ENCODE data around the gene TRMT112.

TRMT112 gene

DNA sequence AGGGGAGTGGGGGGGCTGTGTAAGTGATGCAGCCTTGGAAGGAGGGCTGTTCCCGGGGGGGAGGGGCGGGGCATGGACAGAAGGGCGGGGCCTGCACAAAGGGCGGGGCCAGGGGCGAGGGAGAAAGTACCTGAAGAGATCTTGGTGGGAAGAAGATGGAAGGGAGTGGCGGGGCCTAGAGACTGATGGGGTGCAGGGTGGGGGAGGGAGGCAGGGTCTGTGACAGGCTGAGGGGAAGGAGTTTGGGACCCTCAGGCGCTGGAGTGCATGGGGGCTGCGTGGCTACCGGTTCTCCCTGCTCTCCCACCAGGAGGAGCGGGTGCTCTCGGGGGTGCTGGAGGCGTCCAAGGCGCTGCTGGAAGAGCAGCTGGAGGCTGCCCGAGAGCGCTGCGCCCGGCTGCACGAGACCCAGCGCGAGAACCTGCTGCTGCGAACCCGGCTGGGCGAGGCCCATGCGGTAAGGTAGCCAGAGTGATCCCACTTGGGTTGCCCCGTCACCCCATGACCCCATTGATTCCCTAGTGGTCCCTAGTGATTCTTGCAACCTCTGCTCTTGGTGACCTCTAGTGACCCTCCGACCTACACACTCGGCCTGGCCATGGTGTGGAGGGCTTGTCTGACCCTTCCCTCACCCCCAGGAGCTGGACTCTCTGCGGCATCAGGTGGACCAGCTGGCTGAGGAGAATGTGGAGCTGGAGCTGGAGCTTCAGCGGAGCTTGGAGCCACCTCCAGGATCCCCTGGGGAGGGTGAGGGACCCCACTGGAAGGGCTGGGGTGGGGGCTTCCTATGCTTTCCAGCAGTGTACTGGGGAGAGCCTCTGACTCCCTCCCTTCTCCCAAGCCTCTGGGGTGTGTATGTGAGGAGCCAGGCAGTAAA lies 25.7 kb upstream of the TRMT112 start:
- no peak for DNase-seq
- H3F3A ChIP-seq (ENCODE audit: insufficient read depth, low read length): peaks cover 9% of the 10 kb centered on the region
- H3K9ac ChIP-seq (ENCODE audit: low read length): no peak overlapping the region
- H4K20me1 ChIP-seq (ENCODE audit: insufficient read depth, low read length): no peaks in the 10 kb centered on the region
- H3K36me3 ChIP-seq (replicated peaks; ENCODE audit: insufficient read depth, low read length): no peaks in the 10 kb centered on the region
- no peaks in the 10 kb centered on the region for H3K9me2 ChIP-seq (replicated peaks; ENCODE audit: insufficient read depth, low read length)
- H2AFZ ChIP-seq (ENCODE audit: low read length): no peak overlapping the region
- H3K4me3 ChIP-seq (ENCODE audit: low read length): no peak overlapping the region
- H3K9me3 ChIP-seq (replicated peaks; ENCODE audit: insufficient read depth, low read length): no peaks in the 10 kb centered on the region
- H3K4me1 ChIP-seq (ENCODE audit: low read length): peaks cover 7% of the 10 kb centered on the region
- no peak overlapping the region for H3K4me2 ChIP-seq (ENCODE audit: low read depth, low read length)
- H3K79me2 ChIP-seq (ENCODE audit: low read length): peaks cover 39% of the 10 kb centered on the region
- TF ChIP-seq EZH2 (optimal IDR thresholded peaks at IDR 0.05; ENCODE audit: low read depth, low read length) (no peak), EZH2phosphoT487 (IDR thresholded peaks at IDR 0.05; ENCODE audit: low read length) (no peak)
- TF ChIP-seq, protein P1, sequence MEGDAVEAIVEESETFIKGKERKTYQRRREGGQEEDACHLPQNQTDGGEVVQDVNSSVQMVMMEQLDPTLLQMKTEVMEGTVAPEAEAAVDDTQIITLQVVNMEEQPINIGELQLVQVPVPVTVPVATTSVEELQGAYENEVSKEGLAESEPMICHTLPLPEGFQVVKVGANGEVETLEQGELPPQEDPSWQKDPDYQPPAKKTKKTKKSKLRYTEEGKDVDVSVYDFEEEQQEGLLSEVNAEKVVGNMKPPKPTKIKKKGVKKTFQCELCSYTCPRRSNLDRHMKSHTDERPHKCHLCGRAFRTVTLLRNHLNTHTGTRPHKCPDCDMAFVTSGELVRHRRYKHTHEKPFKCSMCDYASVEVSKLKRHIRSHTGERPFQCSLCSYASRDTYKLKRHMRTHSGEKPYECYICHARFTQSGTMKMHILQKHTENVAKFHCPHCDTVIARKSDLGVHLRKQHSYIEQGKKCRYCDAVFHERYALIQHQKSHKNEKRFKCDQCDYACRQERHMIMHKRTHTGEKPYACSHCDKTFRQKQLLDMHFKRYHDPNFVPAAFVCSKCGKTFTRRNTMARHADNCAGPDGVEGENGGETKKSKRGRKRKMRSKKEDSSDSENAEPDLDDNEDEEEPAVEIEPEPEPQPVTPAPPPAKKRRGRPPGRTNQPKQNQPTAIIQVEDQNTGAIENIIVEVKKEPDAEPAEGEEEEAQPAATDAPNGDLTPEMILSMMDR (IDR thresholded peaks at IDR 0.05; ENCODE audit: low read length): no peak
- H3K27me3 ChIP-seq (replicated peaks; ENCODE audit: insufficient read depth, low read length): no peaks in the 10 kb centered on the region
- H3K27ac ChIP-seq (ENCODE audit: low read length): no peak overlapping the region

DNA sequence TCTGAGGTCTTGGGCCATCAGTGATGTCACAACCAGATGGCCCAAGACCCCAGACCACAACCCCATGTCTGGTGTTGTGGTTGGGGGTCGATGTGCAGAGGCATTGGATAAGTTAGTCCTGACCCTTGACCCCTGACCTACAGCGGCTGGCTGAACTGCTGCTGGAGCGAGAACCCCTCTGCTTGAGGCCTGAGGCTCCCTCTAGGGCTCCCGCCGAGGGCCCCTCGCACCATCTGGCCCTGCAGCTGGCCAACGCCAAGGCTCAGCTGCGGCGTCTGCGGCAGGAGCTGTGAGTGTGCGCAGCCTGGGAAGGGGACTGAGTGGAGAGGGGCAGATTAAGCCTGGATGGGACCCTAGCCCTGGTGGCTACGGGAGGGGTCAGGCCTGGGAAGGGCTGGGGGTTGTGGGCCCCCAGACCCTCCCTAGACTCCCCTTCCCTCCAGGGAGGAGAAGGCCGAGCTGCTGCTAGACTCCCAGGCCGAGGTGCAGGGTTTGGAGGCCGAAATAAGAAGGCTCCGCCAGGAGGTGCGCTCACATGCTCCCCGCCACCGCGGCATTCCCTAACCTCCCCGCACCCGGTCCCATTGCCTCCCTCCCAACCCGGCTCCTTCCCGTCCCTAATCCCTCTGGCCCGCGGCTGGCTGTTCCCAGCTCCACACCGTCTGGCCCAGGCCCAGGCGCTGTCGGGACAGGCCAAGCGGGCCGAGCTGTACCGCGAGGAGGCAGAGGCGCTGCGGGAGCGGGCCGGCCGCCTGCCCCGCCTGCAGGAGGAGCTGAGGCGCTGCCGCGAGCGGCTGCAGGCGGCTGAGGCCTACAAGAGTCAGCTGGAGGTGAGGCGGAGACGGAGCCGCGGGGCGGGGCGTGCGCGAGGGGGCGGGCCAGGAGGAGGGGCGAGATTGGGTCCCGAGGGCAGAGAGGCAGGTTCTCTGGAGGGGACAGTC lies 24.8 kb upstream of the TRMT112 start:
- DNase-seq: peak; percentile 91
- TF ChIP-seq EZH2phosphoT487 (IDR thresholded peaks at IDR 0.05; ENCODE audit: low read length) (no peak), EZH2 (optimal IDR thresholded peaks at IDR 0.05; ENCODE audit: low read depth, low read length) (no peak)
- TF ChIP-seq, protein P1 (IDR thresholded peaks at IDR 0.05; ENCODE audit: low read length): peak; percentile 41

DNA sequence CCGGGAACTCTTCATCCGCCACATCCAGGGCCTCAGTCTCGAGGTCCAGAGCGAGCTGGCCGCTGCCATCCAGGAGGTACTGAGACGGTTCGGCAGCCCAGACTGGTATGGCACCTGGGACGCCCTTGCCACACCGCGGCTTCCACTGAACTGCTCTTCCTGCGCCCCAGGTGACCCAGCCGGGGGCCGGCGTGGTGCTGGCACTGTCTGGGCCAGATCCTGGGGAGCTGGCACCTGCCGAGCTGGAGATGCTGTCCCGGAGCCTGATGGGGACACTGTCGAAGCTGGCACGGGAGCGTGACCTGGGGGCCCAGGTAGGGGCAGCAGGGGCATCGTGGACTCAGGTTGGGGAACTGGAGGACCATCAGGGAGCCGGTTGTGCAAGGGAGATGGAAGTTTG lies 24.1 kb upstream of the TRMT112 start:
- Histone ChIP-seq H3K9me2 (replicated peaks; ENCODE audit: insufficient read depth, low read length) (no peaks in the 10 kb centered on the region), H4K20me1 (ENCODE audit: insufficient read depth, low read length) (no peaks in the 10 kb centered on the region), H3F3A (ENCODE audit: insufficient read depth, low read length) (peaks cover 9% of the 10 kb centered on the region), H3K9me3 (replicated peaks; ENCODE audit: insufficient read depth, low read length) (no peaks in the 10 kb centered on the region), H3K27ac (ENCODE audit: low read length) (no peak overlapping the region), H2AFZ (ENCODE audit: low read length) (no peak overlapping the region), H3K79me2 (ENCODE audit: low read length) (peaks cover 39% of the 10 kb centered on the region), H3K4me1 (ENCODE audit: low read length) (peaks cover 7% of the 10 kb centered on the region), H3K27me3 (replicated peaks; ENCODE audit: insufficient read depth, low read length) (no peaks in the 10 kb centered on the region), H3K36me3 (replicated peaks; ENCODE audit: insufficient read depth, low read length) (no peaks in the 10 kb centered on the region), H3K4me2 (ENCODE audit: low read depth, low read length) (peak overlapping the region; percentile 94), H3K9ac (ENCODE audit: low read length) (no peak overlapping the region), H3K4me3 (ENCODE audit: low read length) (no peak overlapping the region)
- DNase-seq: no peak
- TF ChIP-seq EZH2 (optimal IDR thresholded peaks at IDR 0.05; ENCODE audit: low read depth, low read length) (no peak), EZH2phosphoT487 (IDR thresholded peaks at IDR 0.05; ENCODE audit: low read length) (no peak)
- TF ChIP-seq, protein P1 (IDR thresholded peaks at IDR 0.05; ENCODE audit: low read length): no peak

More for the DNA sequence above, 24.8 kb upstream of the TRMT112 start:
- Histone ChIP-seq H3K27me3 (replicated peaks; ENCODE audit: insufficient read depth, low read length) (no peaks in the 10 kb centered on the region), H3K9me3 (replicated peaks; ENCODE audit: insufficient read depth, low read length) (no peaks in the 10 kb centered on the region), H3K36me3 (replicated peaks; ENCODE audit: insufficient read depth, low read length) (no peaks in the 10 kb centered on the region), H4K20me1 (ENCODE audit: insufficient read depth, low read length) (no peaks in the 10 kb centered on the region), H2AFZ (ENCODE audit: low read length) (0 out of 2 replicates have a peak overlapping the region, but pooled peaks have one; percentile 27), H3K4me3 (ENCODE audit: low read length) (peak overlapping the region; percentile 42), H3K79me2 (ENCODE audit: low read length) (peaks cover 39% of the 10 kb centered on the region), H3K9ac (ENCODE audit: low read length) (peak overlapping the region; percentile 21; the same call in 1 of the 2 replicates), H3K4me1 (ENCODE audit: low read length) (peaks cover 7% of the 10 kb centered on the region), H3K27ac (ENCODE audit: low read length) (no peak overlapping the region), H3K9me2 (replicated peaks; ENCODE audit: insufficient read depth, low read length) (no peaks in the 10 kb centered on the region), H3F3A (ENCODE audit: insufficient read depth, low read length) (peaks cover 9% of the 10 kb centered on the region), H3K4me2 (ENCODE audit: low read depth, low read length) (peak overlapping the region; percentile 72)
